ENCODE measurements around the gene ENTHD1. TPM values are rescaled to one million over a fixed set of nuclear protein-coding genes. Genes with fewer than 3 reads are reported as not detected.
"Not testable (repeated sequence)": the region's sequence is repeated elsewhere in the genome, so short reads cannot be mapped to it uniquely, and the experiment has no call there.

ENTHD1 gene
- total RNA-seq, 2 experiments from 2014 or later = 0.07 to 0.21 TPM

GRCh38 chr22:39894554-39895092 lies 1.1 kb upstream of the ENTHD1 start:
- POLR2A ChIA-PET = no interaction called here
- Mint-ChIP-seq H3K4me3 (no peak overlapping the region), H3K9me3 (no peaks in the 10 kb centered on the region), H3K27me3 (no peaks in the 10 kb centered on the region), H3K27ac (no peak overlapping the region), H3K4me1 (peaks cover 22% of the 10 kb centered on the region), H3K36me3 (ENCODE audit: low read depth) (peaks cover 4% of the 10 kb centered on the region)
- DNase-seq = no peak
- CTCF ChIA-PET = interaction anchor here (1.3 to 2.9 kb wide), 2 partner anchors 9 kb away, joined by 4 to 16 read pairs; no protein-coding TSS in a partner anchor

GRCh38 chr22:39889924-39890323 lies 3.6 kb downstream of the ENTHD1 start:
- H3K27me3 Mint-ChIP-seq; DNase-seq; H3K36me3 Mint-ChIP-seq (ENCODE audit: low read depth); H3K4me3 Mint-ChIP-seq; H3K9me3 Mint-ChIP-seq; H3K27ac Mint-ChIP-seq; POLR2A ChIA-PET: not testable (repeated sequence)
- H3K4me1 Mint-ChIP-seq = peaks cover 14% of the 10 kb centered on the region
- CTCF ChIA-PET = interaction anchor here (0.6 kb wide), 1 partner anchor 683 kb away, joined by 3 read pairs; no protein-coding TSS in a partner anchor

GRCh38 chr22:39883057-39883456 lies 10.5 kb downstream of the ENTHD1 start:
- Mint-ChIP-seq H3K36me3 (ENCODE audit: low read depth) (no peaks in the 10 kb centered on the region), H3K4me3 (no peak overlapping the region), H3K4me1 (no peaks in the 10 kb centered on the region), H3K27ac (no peak overlapping the region), H3K27me3 (peaks cover 4% of the 10 kb centered on the region), H3K9me3 (peaks cover 9% of the 10 kb centered on the region)
- ChIA-PET CTCF (interaction anchor here (0.5 to 0.9 kb wide), 2 partner anchors 38 to 117 kb away, joined by 3 read pairs; no protein-coding TSS in a partner anchor), POLR2A (no interaction called here)
- DNase-seq = no peak

DNA sequence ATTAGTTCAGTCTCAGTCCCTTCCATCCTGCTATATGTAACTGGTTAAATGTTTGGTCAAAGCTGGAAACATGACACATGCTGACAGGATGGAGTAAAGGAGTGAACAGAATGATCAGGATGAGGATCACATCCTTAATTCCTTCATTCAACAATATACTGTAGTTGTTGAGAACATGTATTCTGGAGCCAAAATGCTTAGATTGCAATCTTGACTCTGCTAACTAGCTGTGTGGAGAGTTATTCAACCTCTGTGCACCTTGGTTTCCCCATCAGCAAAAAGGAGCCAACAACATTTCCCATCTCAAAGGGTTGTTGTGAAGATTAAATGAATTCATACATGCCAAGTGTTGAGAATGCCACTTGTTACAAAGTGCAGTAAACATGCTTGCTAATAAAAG lies 12.8 kb downstream of the ENTHD1 start:
- Mint-ChIP-seq H3K36me3 (ENCODE audit: low read depth) (no peaks in the 10 kb centered on the region), H3K4me1 (no peaks in the 10 kb centered on the region), H3K27me3 (peaks cover 2% of the 10 kb centered on the region), H3K9me3 (peaks cover 9% of the 10 kb centered on the region), H3K27ac (no peak overlapping the region), H3K4me3 (no peak overlapping the region)
- DNase-seq = no peak
- ChIA-PET CTCF (no interaction called here), POLR2A (no interaction called here)

DNA sequence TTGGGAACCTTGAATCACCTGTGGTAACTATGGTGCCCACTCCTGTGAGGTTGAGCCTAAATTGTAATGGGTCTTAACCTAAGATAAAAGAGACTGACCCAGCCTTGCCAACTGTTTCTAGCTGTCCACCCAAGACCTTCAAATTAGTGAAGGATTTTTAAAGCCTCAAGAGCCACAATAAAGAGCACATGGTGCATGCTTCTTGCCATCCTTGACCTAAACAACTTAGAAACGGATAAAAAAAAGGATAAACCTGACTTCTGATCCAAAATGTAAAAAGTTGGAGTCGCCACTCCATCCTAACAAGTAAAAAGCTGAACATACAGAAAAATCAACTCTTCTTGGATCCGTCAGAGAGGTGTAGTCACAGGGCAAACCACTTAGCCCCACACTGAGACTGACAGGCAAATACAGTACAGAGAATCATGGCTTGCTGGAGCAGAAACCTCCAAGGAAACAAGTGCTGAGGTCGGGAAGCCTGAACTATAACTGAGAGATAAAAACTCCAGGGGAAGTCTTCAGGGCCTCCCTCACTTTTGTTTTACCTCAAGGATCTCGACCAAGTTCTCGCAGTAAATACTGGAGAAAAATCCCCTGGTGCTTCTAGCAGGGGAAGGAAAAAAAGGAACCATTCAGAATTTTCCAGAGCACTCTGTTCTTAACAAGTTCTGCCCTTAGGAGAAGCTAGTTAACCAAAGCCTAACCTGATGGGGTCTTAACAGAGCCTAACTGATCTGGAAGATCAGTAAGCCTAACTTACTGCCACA lies 16.3 kb downstream of the ENTHD1 start:
- no peak overlapping the region for H3K27ac Mint-ChIP-seq
- H3K4me3 Mint-ChIP-seq = no peak overlapping the region
- H3K4me1 Mint-ChIP-seq = no peaks in the 10 kb centered on the region
- CTCF ChIA-PET = interaction anchor here (0.5 kb wide), 1 partner anchor 33 kb away, joined by 3 read pairs; no protein-coding TSS in a partner anchor
- no peaks in the 10 kb centered on the region for H3K36me3 Mint-ChIP-seq (ENCODE audit: low read depth)
- no peaks in the 10 kb centered on the region for H3K9me3 Mint-ChIP-seq
- no peak for DNase-seq
- H3K27me3 Mint-ChIP-seq = no peaks in the 10 kb centered on the region
- POLR2A ChIA-PET = no interaction called here

GRCh38 chr22:39875176-39875885 lies 18.2 kb downstream of the ENTHD1 start:
- H3K9me3 Mint-ChIP-seq; H3K4me3 Mint-ChIP-seq; CTCF ChIA-PET; DNase-seq; POLR2A ChIA-PET; H3K4me1 Mint-ChIP-seq; H3K27ac Mint-ChIP-seq; H3K27me3 Mint-ChIP-seq; H3K36me3 Mint-ChIP-seq (ENCODE audit: low read depth): not testable (repeated sequence)

DNA sequence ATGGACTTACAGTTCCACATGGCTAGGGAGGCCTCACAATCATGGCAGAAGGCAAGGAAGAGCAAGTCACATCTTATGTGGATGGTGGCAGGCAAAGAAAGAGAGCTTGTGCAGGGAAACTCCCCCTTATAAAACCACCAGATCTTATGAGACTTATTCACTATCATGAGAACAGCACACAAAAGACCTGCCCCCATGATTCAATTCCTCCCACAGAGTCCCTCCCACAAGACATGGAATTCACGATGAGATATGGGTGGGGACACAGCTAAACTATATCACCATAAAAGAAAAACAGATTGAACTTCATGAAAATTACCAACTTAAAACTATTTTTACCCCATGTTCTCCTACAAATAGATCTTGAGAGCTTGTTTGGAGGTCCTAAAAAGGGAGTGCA lies 19.6 kb downstream of the ENTHD1 start:
- POLR2A ChIA-PET = no interaction called here
- DNase-seq = no peak
- Mint-ChIP-seq H3K27ac (no peak overlapping the region), H3K4me3 (no peak overlapping the region), H3K27me3 (no peaks in the 10 kb centered on the region), H3K36me3 (ENCODE audit: low read depth) (peaks cover 2% of the 10 kb centered on the region), H3K9me3 (peaks cover 3% of the 10 kb centered on the region), H3K4me1 (no peaks in the 10 kb centered on the region)
- CTCF ChIA-PET = interaction anchor here (0.6 kb wide), 1 partner anchor 872 kb away, joined by 3 read pairs; no protein-coding TSS in a partner anchor

DNA sequence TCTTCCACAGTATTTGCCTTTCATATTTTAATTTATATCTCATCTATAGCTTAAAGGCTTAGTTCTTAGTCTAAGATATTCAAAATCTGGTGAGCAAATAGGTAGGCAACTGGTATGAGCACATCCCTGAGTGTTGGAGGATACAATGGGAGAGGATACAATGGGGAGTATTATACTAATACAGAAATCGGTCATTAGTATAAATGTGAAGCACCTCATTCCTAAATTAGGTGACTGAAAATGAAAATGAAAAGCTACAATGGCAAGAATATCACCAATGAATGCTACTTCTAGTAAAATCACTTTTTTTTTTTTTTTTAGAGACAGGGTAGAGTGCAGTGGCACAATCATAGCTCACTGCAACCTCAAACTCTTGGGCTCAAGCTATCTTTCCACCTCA lies 21.0 kb downstream of the ENTHD1 start:
- Mint-ChIP-seq H3K4me1 (peaks cover 4% of the 10 kb centered on the region), H3K27me3 (no peaks in the 10 kb centered on the region), H3K27ac (no peak overlapping the region), H3K9me3 (peaks cover 4% of the 10 kb centered on the region), H3K4me3 (no peak overlapping the region), H3K36me3 (ENCODE audit: low read depth) (peaks cover 4% of the 10 kb centered on the region)
- ChIA-PET POLR2A (interaction anchor here (0.6 kb wide), 1 partner anchor 305 kb away, joined by 3 read pairs; no protein-coding TSS in a partner anchor), CTCF (interaction anchor here (0.8 kb wide), 1 partner anchor 98 kb away, joined by 4 read pairs; no protein-coding TSS in a partner anchor)
- DNase-seq = no peak

DNA sequence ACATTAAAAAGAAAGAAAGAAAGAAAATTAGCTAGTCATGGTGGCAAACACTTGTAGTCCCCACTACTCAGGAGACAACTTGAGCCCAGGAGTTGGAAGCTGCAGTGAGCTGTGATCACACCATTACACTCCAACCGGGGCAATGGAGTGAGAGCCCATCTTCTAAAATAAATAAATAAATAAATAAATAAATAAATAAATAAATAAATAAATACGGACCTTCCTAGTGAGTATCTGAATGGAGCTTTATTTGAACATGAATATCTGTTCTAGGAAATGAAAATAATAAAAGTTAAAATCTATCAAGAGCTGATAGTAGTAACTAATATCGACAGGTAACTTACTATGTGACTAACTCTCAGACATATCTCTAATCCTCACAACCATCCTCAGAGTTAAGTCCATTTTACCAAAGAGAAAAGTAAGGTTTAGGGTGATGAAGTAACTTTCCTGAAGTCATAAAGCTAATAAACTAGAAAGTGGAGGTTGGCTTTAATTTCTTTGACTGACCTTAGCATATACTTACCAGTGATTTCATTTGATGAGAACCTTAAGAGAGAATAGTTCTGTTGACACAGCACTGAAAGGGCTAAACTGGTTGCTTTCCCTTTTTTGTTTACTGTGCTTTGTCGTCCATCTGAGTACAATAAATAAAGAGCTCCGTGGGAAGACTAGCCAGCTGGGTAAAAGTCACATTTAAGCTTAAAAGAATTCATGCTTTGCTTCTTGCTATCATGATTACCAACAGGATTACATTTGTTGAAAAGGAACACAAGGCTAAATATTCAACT lies 22.4 kb downstream of the ENTHD1 start:
- Mint-ChIP-seq H3K27me3 (no peaks in the 10 kb centered on the region), H3K36me3 (ENCODE audit: low read depth) (peaks cover 4% of the 10 kb centered on the region), H3K4me3 (no peak overlapping the region), H3K9me3 (peaks cover 7% of the 10 kb centered on the region), H3K4me1 (peaks cover 4% of the 10 kb centered on the region), H3K27ac (no peak overlapping the region)
- DNase-seq = no peak
- POLR2A ChIA-PET = no interaction called here
- CTCF ChIA-PET = interaction anchor here (0.7 to 1.4 kb wide), 3 partner anchors 61 to 154 kb away, joined by 3 to 6 read pairs (median 3); no protein-coding TSS in a partner anchor

DNA sequence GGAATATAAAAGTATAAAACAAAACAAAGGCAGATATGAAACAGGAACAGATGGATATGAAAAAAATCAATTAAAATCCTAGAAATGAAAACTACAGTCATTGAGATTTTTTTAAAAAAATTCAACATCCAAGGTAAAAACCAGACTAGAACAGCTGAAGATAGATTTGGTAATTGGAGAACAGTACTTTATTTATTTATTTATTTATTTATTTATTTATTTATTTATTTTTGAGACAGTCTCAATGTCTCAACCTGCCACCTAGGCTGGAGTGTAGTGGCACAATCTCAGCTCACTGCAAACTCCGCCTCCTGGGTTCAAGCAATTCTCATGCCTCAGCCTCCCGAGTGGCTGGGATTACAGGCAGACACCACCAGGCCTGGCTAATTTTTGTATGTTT lies 23.8 kb downstream of the ENTHD1 start:
- DNase-seq; CTCF ChIA-PET; H3K27me3 Mint-ChIP-seq; H3K27ac Mint-ChIP-seq; H3K4me1 Mint-ChIP-seq; H3K4me3 Mint-ChIP-seq; H3K9me3 Mint-ChIP-seq; POLR2A ChIA-PET; H3K36me3 Mint-ChIP-seq (ENCODE audit: low read depth): not testable (repeated sequence)

DNA sequence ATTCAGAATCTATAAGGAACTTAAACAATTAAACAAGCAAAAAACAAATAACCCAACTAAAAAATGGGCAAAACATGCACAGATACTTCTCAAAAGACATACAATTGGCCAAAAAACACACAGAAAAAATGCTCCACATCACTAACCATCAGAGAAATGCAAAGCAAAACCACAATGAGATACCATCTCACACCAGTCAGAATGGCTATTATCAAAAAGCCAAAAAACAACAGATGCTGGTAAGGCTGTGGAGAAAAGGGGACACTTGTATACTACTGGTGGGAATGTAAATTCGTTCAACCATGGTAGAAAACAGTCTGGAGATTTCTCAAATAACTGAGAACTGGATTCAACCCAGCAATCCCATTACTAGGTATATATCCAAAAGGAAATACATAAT lies 24.8 kb downstream of the ENTHD1 start:
- H3K27me3 Mint-ChIP-seq = peaks cover 3% of the 10 kb centered on the region
- CTCF ChIA-PET = no interaction called here
- POLR2A ChIA-PET = no interaction called here

DNA sequence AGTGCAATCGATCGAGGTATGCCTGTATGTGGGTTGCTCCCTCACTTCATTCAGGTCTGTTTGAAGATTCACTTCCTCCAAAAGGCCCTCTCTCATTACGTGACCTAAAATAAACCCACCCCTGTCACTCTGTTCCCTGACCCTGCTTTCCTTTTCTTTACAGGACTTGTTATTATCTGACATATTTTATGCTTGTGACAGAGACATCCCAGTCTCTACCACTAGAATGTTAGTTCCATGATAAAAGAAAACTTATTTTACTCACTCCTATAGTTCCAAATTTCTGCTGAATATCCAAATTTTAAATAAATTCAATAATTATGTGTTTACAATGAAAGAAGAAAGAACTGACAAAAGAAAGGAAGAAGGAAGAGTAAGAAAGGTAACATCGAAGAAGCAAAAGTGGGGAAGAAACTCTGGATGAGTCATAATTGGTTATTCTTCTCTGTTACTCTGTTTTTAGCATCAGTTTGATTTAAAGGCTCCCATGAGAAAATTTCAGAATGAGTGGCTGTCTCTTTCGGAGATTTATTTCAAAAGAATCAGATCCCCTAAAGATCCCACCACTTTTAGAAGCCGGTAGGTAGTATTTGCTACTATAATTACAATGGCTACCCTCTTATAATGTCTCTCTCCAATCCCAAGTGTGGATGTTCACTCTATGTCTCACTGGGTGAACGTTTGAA lies 33.5 kb downstream of the ENTHD1 start:
- ChIA-PET CTCF (interaction anchor here (1.4 kb wide), 1 partner anchor 12 kb away, joined by 4 read pairs; no protein-coding TSS in a partner anchor), POLR2A (no interaction called here)
- Mint-ChIP-seq H3K36me3 (ENCODE audit: low read depth) (no peaks in the 10 kb centered on the region), H3K27me3 (peaks cover 2% of the 10 kb centered on the region), H3K4me3 (no peak overlapping the region), H3K4me1 (peaks cover 21% of the 10 kb centered on the region), H3K27ac (no peak overlapping the region), H3K9me3 (peaks cover 2% of the 10 kb centered on the region)
- no peak for DNase-seq

More for the DNA sequence above, 24.8 kb downstream of the ENTHD1 start:
- H3K4me3 Mint-ChIP-seq = no peak overlapping the region
- peaks cover 4% of the 10 kb centered on the region for H3K4me1 Mint-ChIP-seq
- H3K36me3 Mint-ChIP-seq (ENCODE audit: low read depth) = peaks cover 4% of the 10 kb centered on the region
- peaks cover 7% of the 10 kb centered on the region for H3K9me3 Mint-ChIP-seq
- no peak for DNase-seq
- peak overlapping the region; percentile 10 for H3K27ac Mint-ChIP-seq

Data from activated CD4-positive, alpha-beta T cell treated with anti-CD3 and anti-CD28 coated beads, Interleukin-2, amount 10 ng/mL, durations not matched to agents 7 days and 5 days (primary cell).